OCI-LY3 (cell line): ENCODE results near the gene PDE4A.

Experiments used
- CTCF ChIP-seq: fragments of 200-600, 300-600 bp; sonication (generic); IDR thresholded peaks from 2 replicates; pipeline ENCODE4 v1.5.1; 2014; ENCODE audit warnings: antibody characterized with exemption, low read length, low read depth
- EZH2phosphoT487 ChIP-seq: fragments of 200-600 bp; shearing (Covaris generic); IDR thresholded peaks from 2 replicates; pipeline ENCODE4 v1.6.1; 2018; ENCODE audit warnings: antibody characterized with exemption, mixed run types, low read depth

GRCh38 chr19:10516064-10516385, 95.7 kb downstream of the PDE4A start:
- TF ChIP-seq CTCF: no peak
- no peak for TF ChIP-seq EZH2phosphoT487
